BJ (cell line): ENCODE results near the gene TYSND1. TPM values are rescaled to one million over a fixed set of nuclear protein-coding genes. Genes with fewer than 3 reads are reported as not detected.

ENCODE experiments used
- CTCF ChIA-PET: fragments of 350-600 bp; formaldehyde crosslinking; extraction: SDS; loops from one replicate; lab custom pipeline; 2021; ENCODE audit warnings: antibody characterized with exemption, inconsistent platforms; lab: Yijun Ruan, JAX
- POLR2A ChIA-PET: fragments of 300-600 bp; sonication (Branson Sonifier 250); formaldehyde crosslinking; extraction: SDS; loops from one replicate; lab custom pipeline; 2021; ENCODE audit warnings: antibody characterized with exemption; lab: Charles Lee
- DNase-seq: peaks from one replicate; pipeline ENCODE4 v3.0.0-alpha.2; 2011; ENCODE audit warnings: low read depth
- H3K27me3 ChIP-seq: 2 replicates; pipeline ENCODE4 v1.6.0; 2011; ENCODE audit warnings: low read length; ENCODE audit not compliant: control insufficient read depth, insufficient read depth
- H3K36me3 ChIP-seq: 2 replicates; pipeline ENCODE4 v1.5.1; 2011; ENCODE audit warnings: low read length; ENCODE audit not compliant: control insufficient read depth, insufficient read depth
- H3K4me3 ChIP-seq: 2 replicates; pipeline ENCODE4 v1.5.1; 2011; ENCODE audit warnings: low read depth, mild to moderate bottlenecking, control low read depth, low read length
- CTCF ChIP-seq: IDR thresholded peaks from 2 replicates; pipeline ENCODE4 v1.5.1; 2011; ENCODE audit warnings: low read depth, mild to moderate bottlenecking, control low read depth, inconsistent platforms, low read length, moderate library complexity; ENCODE audit not compliant: insufficient read depth
- polyA plus RNA-seq: library from polyadenylated mRNA; depleted of rRNA; stranded (reverse); fragments of >200 nt; gene quantifications from 2 replicates; pipeline ENCODE4 v1.2.3, GENCODE V29; 2011

The TYSND1 gene
- polyA plus RNA-seq, 1 experiment, result 5.3 TPM

GRCh38 chr10:70191161-70191971 is 44.9 kb upstream of the TYSND1 start:
- Histone ChIP-seq H3K4me3 (no peak overlapping the region), H3K36me3 (no peaks in the 10 kb centered on the region), H3K27me3 (no peaks in the 10 kb centered on the region)
- TF ChIP-seq CTCF, result no peak
- ChIA-PET POLR2A (interaction anchor here (0.6 to 1.8 kb wide), 2 partner anchors 15 to 21 kb away, joined by 9 to 12 read pairs; partner anchors contain the start of gene SAR1A), CTCF (interaction anchor here (1.1 to 2.4 kb wide), 6 partner anchors 18 to 361 kb away, joined by 3 to 12 read pairs (median 6); partner anchors contain the start of gene TYSND1)
- DNase-seq, result no peak

- no peak for DNase-seq
- no peak overlapping the region for H3K4me3 ChIP-seq
Observed at GRCh38 chr10:70190581-70190980, 44.1 kb upstream of the TYSND1 start.

GRCh38 chr10:70190102-70190501 is 43.6 kb upstream of the TYSND1 start:
- DNase-seq, result no peak
- CTCF ChIA-PET, result interaction anchor here (1.1 to 2.4 kb wide), 3 partner anchors 21 to 362 kb away, joined by 3 to 12 read pairs (median 5); partner anchors contain the start of gene TYSND1

More at GRCh38 chr10:70190581-70190980, 44.1 kb upstream of the TYSND1 start:
- ChIA-PET CTCF (interaction anchor here (1.1 to 2.4 kb wide), 4 partner anchors 21 to 361 kb away, joined by 3 to 12 read pairs (median 4); partner anchors contain the start of gene TYSND1), POLR2A (no interaction called here)
- Histone ChIP-seq H3K27me3 (no peaks in the 10 kb centered on the region), H3K36me3 (no peaks in the 10 kb centered on the region)
- TF ChIP-seq CTCF, result no peak

GRCh38 chr10:70188768-70189167 is 42.3 kb upstream of the TYSND1 start:
- no peak for TF ChIP-seq CTCF
- ChIA-PET POLR2A (no interaction called here), CTCF (no interaction called here)
- no peak overlapping the region for H3K4me3 ChIP-seq
- H3K27me3 ChIP-seq, result peaks cover under 1% of the 10 kb centered on the region; the same call in 1 of the 2 replicates
- no peaks in the 10 kb centered on the region for H3K36me3 ChIP-seq
- no peak for DNase-seq

More at GRCh38 chr10:70190102-70190501, 43.6 kb upstream of the TYSND1 start:
- Histone ChIP-seq H3K27me3 (no peaks in the 10 kb centered on the region), H3K36me3 (no peaks in the 10 kb centered on the region), H3K4me3 (no peak overlapping the region)
- TF ChIP-seq CTCF, result no peak
- POLR2A ChIA-PET, result no interaction called here

- no peak for DNase-seq
- Histone ChIP-seq H3K4me3 (no peak overlapping the region), H3K27me3 (peaks cover 4% of the 10 kb centered on the region; the same call in 1 of the 2 replicates), H3K36me3 (no peaks in the 10 kb centered on the region)
- ChIA-PET CTCF (no interaction called here), POLR2A (no interaction called here)
- TF ChIP-seq CTCF, result no peak
Observed at GRCh38 chr10:70186571-70186970, 40.1 kb upstream of the TYSND1 start.
